Stimulated activated naive CD8-positive, alpha-beta T cell treated with anti-CD3 and anti-CD28 coated beads, Interleukin-15, Interleukin-2, amounts not matched to agents 100 U/mL and 50 U/mL, for 24 hours (primary cell): ENCODE data around the gene PPT2.
A peak's percentile ranks its signal among the peaks of the same experiment; 100 is the strongest.

Source experiments
- ATAC-seq: fragments of 150-1000 bp; cut with Tn5 transposase; one replicate; pipeline ENCODE4 v1.10.0; 2021
- DNase-seq: peaks from one replicate; pipeline ENCODE4 v3.0.0; 2021

PPT2 gene

GRCh38 chr6:32151863-32152768 is 1.8 kb upstream of the PPT2 start, which contains the start of gene PRRT1:
Gene PRRT1, minus strand, starts transcription at chr6:32151939. Its CDS starts 112 bp downstream, at chr6:32151827.
- no peak for DNase-seq
- ATAC-seq = no peak

GRCh38 chr6:32152769-32153563 is 975 bp upstream of the PPT2 start:
- DNase-seq (peak; percentile 26), ATAC-seq (no peak)

- DNase-seq = peak; percentile 62
Observed at GRCh38 chr6:32154514-32155161, 697 bp downstream of the PPT2 start.

GRCh38 chr6:32156891-32157290 is 3.0 kb downstream of the PPT2 start:
- ATAC-seq = no peak
- no peak for DNase-seq

More at GRCh38 chr6:32154514-32155161, 697 bp downstream of the PPT2 start:
- peak; percentile 62 for ATAC-seq

GRCh38 chr6:32158052-32158451 is 4.1 kb downstream of the PPT2 start:
- no peak for DNase-seq
- ATAC-seq = no peak

- no peak for DNase-seq
- no peak for ATAC-seq
Observed at GRCh38 chr6:32163559-32164258, 9.8 kb downstream of the PPT2 start.

- ATAC-seq (no peak), DNase-seq (no peak)
Observed at GRCh38 chr6:32164295-32164694, 10.4 kb downstream of the PPT2 start, which contains the start of gene EGFL8. Gene EGFL8, plus strand, starts transcription at chr6:32164595. Its CDS starts 1,571 bp downstream, at chr6:32166166.

GRCh38 chr6:32166411-32167061 is 12.6 kb downstream of the PPT2 start:
- ATAC-seq (no peak), DNase-seq (no peak)

- no peak for ATAC-seq
- DNase-seq = no peak
Observed at GRCh38 chr6:32167154-32167760, 13.3 kb downstream of the PPT2 start.

- DNase-seq = no peak
- ATAC-seq = no peak
Observed at GRCh38 chr6:32167761-32168262, 13.9 kb downstream of the PPT2 start.

- no peak for ATAC-seq
Observed at GRCh38 chr6:32168350-32168749, 14.4 kb downstream of the PPT2 start.

GRCh38 chr6:32168807-32169591 is 15.1 kb downstream of the PPT2 start:
- ATAC-seq (no peak), DNase-seq (no peak)

More at GRCh38 chr6:32168350-32168749, 14.4 kb downstream of the PPT2 start:
- DNase-seq = no peak

- ATAC-seq (no peak), DNase-seq (no peak)
Observed at GRCh38 chr6:32170294-32170693, 16.4 kb downstream of the PPT2 start.

- DNase-seq (no peak), ATAC-seq (no peak)
Observed at GRCh38 chr6:32171234-32171633, 17.3 kb downstream of the PPT2 start.

GRCh38 chr6:32173051-32173727 is 19.2 kb downstream of the PPT2 start:
- ATAC-seq = no peak
- no peak for DNase-seq

GRCh38 chr6:32174416-32174815 is 20.5 kb downstream of the PPT2 start:
- DNase-seq (no peak), ATAC-seq (no peak)

GRCh38 chr6:32175322-32175710 is 21.4 kb downstream of the PPT2 start:
- DNase-seq (no peak), ATAC-seq (no peak)

- DNase-seq = peak; percentile 98
- ATAC-seq = peak; percentile 66
Observed at GRCh38 chr6:32175711-32176475, 22.0 kb downstream of the PPT2 start, which contains the start of gene AGPAT1. Gene AGPAT1, minus strand, starts transcription at chr6:32176084. Its CDS starts 4,588 bp downstream, at chr6:32171496.
